Upper lobe of left lung (tissue), 6 donors: ENCODE measurements around the gene TMCC1. TPM values are rescaled to one million over a fixed set of nuclear protein-coding genes. Genes with fewer than 3 reads are reported as not detected.

Experiments
- ATAC-seq, 2 donors: fragments of 200-7000 bp; cut with Tn5 transposase; one replicate each; pipeline ENCODE4 v1.9.1; 2022; ENCODE audit warnings: mild to moderate bottlenecking in 2 of 2, moderate library complexity in 2 of 2; ENCODE audit not compliant: low FRiP score in 2 of 2
- DNase-seq, 2 donors: peaks; one replicate each; pipeline ENCODE4 v3.0.0-alpha.2; 2019 to 2020
- H3K27ac ChIP-seq, 4 donors: fragments of 200-600 bp; sonication (generic); one replicate each; pipeline ENCODE4 v1.5.1; 2016 to 2019
- H3K27me3 ChIP-seq, 4 donors: fragments of 200-600 bp; sonication (generic); one replicate each; pipeline ENCODE4 v1.5.1; 2017 to 2019
- H3K36me3 ChIP-seq, 4 donors: fragments of 200-600 bp; sonication (generic); one replicate each; pipeline ENCODE4 v1.5.1; 2016 to 2019
- H3K4me1 ChIP-seq, 4 donors: fragments of 200-600 bp; sonication (generic); one replicate each; pipeline ENCODE4 v1.5.1; 2018 to 2019
- H3K4me3 ChIP-seq, 4 donors: fragments of 200-600 bp; sonication (generic); one replicate each; pipeline ENCODE4 v1.5.1; 2017 to 2019; ENCODE audit warnings: mild to moderate bottlenecking in 2 of 4, moderate library complexity in 1 of 4
- H3K9me3 ChIP-seq, 4 donors: fragments of 200-600 bp; sonication (generic); one replicate each; pipeline ENCODE4 v1.5.1; 2018 to 2019
- EP300 ChIP-seq, 4 donors: sonication (generic); formaldehyde crosslinking; IDR thresholded peaks; one replicate each; pipeline ENCODE4 v1.5.1; 2017; ENCODE audit warnings: antibody characterized with exemption in 4 of 4, control low read depth in 2 of 4
- POLR2A ChIP-seq, 4 donors: fragments of 450-650 bp; IDR thresholded peaks; one replicate each; pipeline ENCODE4 v1.5.1; 2016 to 2017; ENCODE audit warnings: antibody characterized with exemption in 4 of 4, mild to moderate bottlenecking in 2 of 4
- POLR2AphosphoS5 ChIP-seq, 2 donors: sonication (generic); formaldehyde crosslinking; IDR thresholded peaks; one replicate each; pipeline ENCODE4 v1.5.1; 2017; ENCODE audit warnings: antibody characterized with exemption in 2 of 2
- WGBS, 2 donors: methylation state at CpG; one replicate each; pipeline ENCODE4 v1.1.5; 2017 to 2018; 5-methylcytosine and 5-hydroxymethylcytosine counted together
- total RNA-seq, 6 donors: library from RNA; depleted of rRNA in 4 of 6; stranded (reverse); fragments of >200 nt in 4 of 6; gene quantifications; one replicate each; pipeline versions ENCODE4 v1.1.0 to v1.2.1, GENCODE V29; 2016 to 2021
- TF ChIP-seq, protein P1 (sequence below), 6 experiments: fragments of 450-650 bp in 4 of 6; fragments of 200-600 bp in 2 of 6; sonication (generic) in 2 of 6; IDR thresholded peaks; one replicate each; pipeline ENCODE4 v1.5.1; 2016 to 2019; ENCODE audit warnings: antibody characterized with exemption in 6 of 6
- donor health status: DM: no; HTN: no; CAD: no; lungs with moderate emphysema.
- donor health status: DM: no; HTN: yes; CAD: no; lungs with severe emphysema.

The TMCC1 gene
- total RNA-seq, 6 donors from 2014 or later, result 16.9 to 39.2 (median 27.9) TPM

GRCh38 chr3:129623447-129624118 is 269.9 kb downstream of the TMCC1 start:
- peak; percentile 77 to 83 for TF ChIP-seq POLR2AphosphoS5 (IDR thresholded peaks at IDR 0.05)
- TF ChIP-seq, protein P1, sequence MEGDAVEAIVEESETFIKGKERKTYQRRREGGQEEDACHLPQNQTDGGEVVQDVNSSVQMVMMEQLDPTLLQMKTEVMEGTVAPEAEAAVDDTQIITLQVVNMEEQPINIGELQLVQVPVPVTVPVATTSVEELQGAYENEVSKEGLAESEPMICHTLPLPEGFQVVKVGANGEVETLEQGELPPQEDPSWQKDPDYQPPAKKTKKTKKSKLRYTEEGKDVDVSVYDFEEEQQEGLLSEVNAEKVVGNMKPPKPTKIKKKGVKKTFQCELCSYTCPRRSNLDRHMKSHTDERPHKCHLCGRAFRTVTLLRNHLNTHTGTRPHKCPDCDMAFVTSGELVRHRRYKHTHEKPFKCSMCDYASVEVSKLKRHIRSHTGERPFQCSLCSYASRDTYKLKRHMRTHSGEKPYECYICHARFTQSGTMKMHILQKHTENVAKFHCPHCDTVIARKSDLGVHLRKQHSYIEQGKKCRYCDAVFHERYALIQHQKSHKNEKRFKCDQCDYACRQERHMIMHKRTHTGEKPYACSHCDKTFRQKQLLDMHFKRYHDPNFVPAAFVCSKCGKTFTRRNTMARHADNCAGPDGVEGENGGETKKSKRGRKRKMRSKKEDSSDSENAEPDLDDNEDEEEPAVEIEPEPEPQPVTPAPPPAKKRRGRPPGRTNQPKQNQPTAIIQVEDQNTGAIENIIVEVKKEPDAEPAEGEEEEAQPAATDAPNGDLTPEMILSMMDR (IDR thresholded peaks at IDR 0.05), result peak in 1 of 6 experiments; percentile 20
- TF ChIP-seq POLR2A (IDR thresholded peaks at IDR 0.05), result peak in 1 of 4 donors; percentile 33
- TF ChIP-seq EP300 (IDR thresholded peaks at IDR 0.05), result peak in 2 of 4 donors; percentile 68 to 85

DNA sequence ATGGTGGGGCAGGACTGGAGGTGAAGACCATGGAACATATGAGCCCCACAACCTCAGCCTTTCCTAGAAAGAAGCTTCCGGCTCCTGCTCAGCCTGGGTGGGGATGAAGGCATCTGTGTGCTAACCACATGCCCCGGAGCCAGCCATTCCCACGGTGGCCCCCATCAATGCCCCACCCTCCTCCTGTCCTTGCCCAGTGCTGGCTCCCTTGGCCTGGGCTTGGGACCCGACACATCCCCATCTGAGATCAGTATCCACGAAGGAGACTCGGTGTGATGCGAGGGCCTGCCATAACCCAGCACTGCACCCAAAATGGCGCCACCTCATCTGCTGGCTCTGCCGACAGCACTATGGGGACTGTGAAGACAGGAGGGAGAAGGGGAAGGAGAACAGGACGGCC is 270.6 kb downstream of the TMCC1 start:
- Histone ChIP-seq H3K27me3 (no peaks in the 10 kb centered on the region), H3K27ac (peak overlapping the region; percentile 93 to 99 (median 97)), H3K36me3 (no peaks in the 10 kb centered on the region), H3K4me3 (no peak overlapping the region), H3K9me3 (no peaks in the 10 kb centered on the region), H3K4me1 (peaks cover 73 to 98% (median 90%) of the 10 kb centered on the region in 4 donors)
- ATAC-seq (no peak), DNase-seq (peak in 1 of 2 donors; percentile 20)
- 74 to 86% methylated on average over 7 to 10 of the region's 10 CpGs for WGBS, 2 donors
- no peak for TF ChIP-seq EP300 (IDR thresholded peaks at IDR 0.05)
- TF ChIP-seq POLR2A (IDR thresholded peaks at IDR 0.05), result no peak
- TF ChIP-seq POLR2AphosphoS5 (IDR thresholded peaks at IDR 0.05), result no peak
- TF ChIP-seq, protein P1 (IDR thresholded peaks at IDR 0.05), result no peak

More at GRCh38 chr3:129623447-129624118, 269.9 kb downstream of the TMCC1 start:
- Histone ChIP-seq H3K4me1 (peaks cover 73 to 98% (median 90%) of the 10 kb centered on the region in 4 donors), H3K36me3 (no peaks in the 10 kb centered on the region), H3K9me3 (no peaks in the 10 kb centered on the region), H3K4me3 (no peak overlapping the region), H3K27me3 (no peaks in the 10 kb centered on the region), H3K27ac (peak overlapping the region; percentile 93 to 99 (median 97))
- ATAC-seq (peak in 1 of 2 donors; percentile 31), DNase-seq (peak in 1 of 2 donors; percentile 88)
- WGBS, 2 donors, result 45% methylated on average over 5 to 16 of the region's 17 CpGs

DNA sequence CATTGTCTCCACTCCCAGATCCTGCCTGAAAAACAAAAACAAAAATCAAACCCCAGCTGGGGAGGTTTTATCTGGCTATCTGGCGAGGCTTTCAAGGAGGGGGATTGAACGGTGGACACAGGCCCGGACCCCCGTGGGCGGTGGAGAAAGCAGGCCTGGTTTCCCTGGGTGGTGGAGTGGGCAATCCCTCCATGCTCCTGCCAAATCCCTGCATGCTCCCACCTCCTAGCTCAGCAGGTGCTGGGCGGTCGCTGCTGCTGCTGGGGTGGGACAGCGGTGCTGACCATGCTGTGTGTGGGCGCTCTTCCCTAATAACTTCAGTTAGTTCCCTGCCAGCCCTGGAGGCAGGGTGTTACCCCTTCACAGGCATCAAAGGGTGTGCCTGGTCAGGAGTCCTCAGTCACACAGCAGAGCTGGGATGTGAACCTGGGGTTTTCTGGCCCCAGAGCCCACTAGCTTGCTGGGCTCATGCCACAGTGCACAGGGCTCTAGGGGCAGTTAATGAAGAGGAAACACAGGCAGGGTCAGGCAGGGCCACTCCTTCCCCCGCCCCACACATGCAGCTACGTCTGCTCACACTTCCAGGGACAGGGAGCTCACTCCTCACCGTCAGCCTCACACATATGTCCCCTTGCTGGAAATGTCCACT is 271.2 kb downstream of the TMCC1 start:
- no peaks in the 10 kb centered on the region for H3K36me3 ChIP-seq
- WGBS, 2 donors, result 54 to 69% methylated on average over 12 of the region's 12 CpGs
- peak in 1 of 2 donors; percentile 21 for DNase-seq
- no peak for ATAC-seq
- H3K4me1 ChIP-seq, result peaks cover 72 to 98% (median 89%) of the 10 kb centered on the region in 4 donors
- H3K4me3 ChIP-seq, result no peak overlapping the region
- H3K27ac ChIP-seq, result peak overlapping the region; percentile 93 to 99 (median 97)
- TF ChIP-seq POLR2AphosphoS5 (IDR thresholded peaks at IDR 0.05), result no peak
- TF ChIP-seq POLR2A (IDR thresholded peaks at IDR 0.05), result no peak
- no peak for TF ChIP-seq EP300 (IDR thresholded peaks at IDR 0.05)
- TF ChIP-seq, protein P1 (IDR thresholded peaks at IDR 0.05), result no peak
- H3K27me3 ChIP-seq, result no peaks in the 10 kb centered on the region
- no peaks in the 10 kb centered on the region for H3K9me3 ChIP-seq

- peaks cover 74 to 98% (median 90%) of the 10 kb centered on the region in 4 donors for H3K4me1 ChIP-seq
- H3K27ac ChIP-seq, result peak overlapping the region; percentile 93 to 99 (median 97)
- no peaks in the 10 kb centered on the region for H3K9me3 ChIP-seq
- H3K4me3 ChIP-seq, result no peak overlapping the region
- no peak for ATAC-seq
- WGBS, 2 donors, result 72 to 75% methylated on average over 14 of the region's 14 CpGs
- TF ChIP-seq POLR2AphosphoS5 (IDR thresholded peaks at IDR 0.05) (no peak), EP300 (IDR thresholded peaks at IDR 0.05) (no peak), POLR2A (IDR thresholded peaks at IDR 0.05) (no peak)
- TF ChIP-seq, protein P1 (IDR thresholded peaks at IDR 0.05), result no peak
- no peak for DNase-seq
- no peaks in the 10 kb centered on the region for H3K27me3 ChIP-seq
- no peaks in the 10 kb centered on the region for H3K36me3 ChIP-seq
Observed at GRCh38 chr3:129621626-129622225, 271.8 kb downstream of the TMCC1 start.
